ENCODE results near the gene LAGE3. TPM values are rescaled to one million over a fixed set of nuclear protein-coding genes. Genes with fewer than 3 reads are reported as not detected.

Gene LAGE3
- total and polyA plus RNA-seq, 2 of the 13 experiments (the other 11 are each of a cell fraction or from before 2014, with no cell fraction given) = 7.6 to 12.7 TPM

DNA sequence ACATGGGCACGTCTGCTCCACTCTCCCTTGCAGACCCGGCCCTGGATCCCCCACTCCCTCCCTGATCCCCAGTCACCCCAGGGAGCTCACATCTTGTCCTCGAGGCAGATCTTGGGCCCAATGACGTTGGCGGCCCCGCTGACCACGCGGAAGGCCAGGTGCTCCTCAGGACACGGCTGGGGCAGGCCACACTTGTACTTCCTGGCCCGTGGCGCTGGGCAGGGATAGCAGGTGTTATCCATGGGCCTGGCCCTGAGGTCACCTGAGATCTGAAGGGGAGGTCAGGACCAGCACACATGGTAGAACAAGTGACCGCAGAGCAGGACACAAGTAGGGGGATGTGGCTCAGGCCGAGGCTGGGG lies 29.3 kb upstream of the LAGE3 start (continued):
- TF ChIP-seq ZNF660 (CRISPR knock-in tag; IDR thresholded peaks at IDR 0.05; ENCODE audit: borderline replicate concordance, low read depth) (no peak), FOXA1 (IDR thresholded peaks at IDR 0.05) (no peak), FOXA1 (CRISPR knock-in tag; IDR thresholded peaks at IDR 0.05) (no peak), MAFF (IDR thresholded peaks at IDR 0.05; ENCODE audit: low read depth, low read length) (no peak)

DNA sequence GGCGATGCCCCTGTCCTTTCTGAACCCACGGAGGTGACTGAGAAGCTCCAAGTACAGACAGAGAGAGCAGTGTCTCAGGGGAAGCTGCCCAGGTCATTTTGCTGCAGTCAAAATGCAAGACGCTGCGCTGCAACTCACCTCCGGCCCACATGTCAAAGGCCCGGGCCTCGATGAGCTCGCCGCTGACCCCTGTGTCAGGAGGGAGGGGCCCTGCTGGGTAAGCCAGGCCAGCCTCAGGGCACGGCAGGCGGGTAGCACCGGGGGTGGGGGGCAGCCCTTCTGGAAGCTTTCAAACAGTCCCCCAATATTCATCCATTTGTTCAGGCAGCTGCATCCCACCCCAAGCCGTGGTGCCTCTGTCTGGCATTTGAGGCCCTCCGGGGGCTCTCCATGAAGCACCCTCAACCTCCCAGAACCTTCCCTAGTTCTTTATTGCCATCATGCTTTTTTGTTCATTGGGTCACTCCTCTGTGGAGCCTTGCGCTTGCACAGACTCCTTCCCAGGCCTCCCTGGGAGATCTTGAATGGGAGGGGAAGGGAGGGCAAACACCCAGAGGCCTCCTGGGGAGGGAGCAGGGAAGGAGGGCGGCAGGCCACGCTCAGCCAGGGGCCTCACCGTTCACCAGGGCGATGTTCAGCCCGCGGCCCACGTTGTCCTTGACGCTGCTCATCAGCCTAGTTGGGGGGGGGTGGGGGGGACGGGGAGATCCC lies 28.7 kb upstream of the LAGE3 start:
- Histone ChIP-seq H2AFZ (ENCODE audit: low read length) (no peak overlapping the region), H3K9me3 (ENCODE audit: low read length) (no peaks in the 10 kb centered on the region), H3K4me2 (ENCODE audit: low read depth, low read length) (no peak overlapping the region), H3K4me3 (replicated peaks in 1 of 3; ENCODE audit: insufficient read depth in 1 of 3, low read depth in 2 of 3, low read length in 3 of 3) (no peak overlapping the region), H3K27me3 (ENCODE audit: control insufficient read depth in 1 of 2, insufficient read depth in 2 of 2, low read length in 2 of 2) (no peaks in the 10 kb centered on the region), H3K36me3 (replicated peaks in 1 of 2; ENCODE audit: control insufficient read depth in 1 of 2, insufficient read depth in 2 of 2, low read length in 2 of 2) (no peaks in the 10 kb centered on the region), H3K79me2 (ENCODE audit: insufficient read depth, low read length) (no peaks in the 10 kb centered on the region), H4K20me1 (ENCODE audit: insufficient read depth, low read length) (no peaks in the 10 kb centered on the region), H3K4me1 (ENCODE audit: insufficient read depth, low read length) (0 out of 2 replicates have a peak, but pooled peaks cover 2% of the 10 kb centered on the region), H3K9ac (ENCODE audit: insufficient read depth, low read depth, low read length) (no peak overlapping the region), H3K27ac (ENCODE audit: extremely low read length, insufficient read depth, low read length) (no peak overlapping the region)
- FAIRE-seq (no peak), DNase-seq (ENCODE audit: low spot score) (no peak), ATAC-seq (no peak)
- ChIA-PET CTCF (ENCODE audit: low intra/inter-chr PET ratio, low total read pairs) (no interaction called here), POLR2A (no interaction called here)
- no TSS peak for BruUV-seq (replicated peaks)
- intact Hi-C loops (cut with micrococcal nuclease; ENCODE audit: unreplicated experiment) (no loop called here), in situ Hi-C loops (cut with HindIII; ENCODE audit: extremely low pct_ligation_motif_present, low pct_unique_long_range_greater_than_20kb) (no loop called here)
- 85% methylated on average over 4 of the region's 24 CpGs for WGBS (ENCODE audit: low lambda C conversion rate)
- TF ChIP-seq, protein P1, sequence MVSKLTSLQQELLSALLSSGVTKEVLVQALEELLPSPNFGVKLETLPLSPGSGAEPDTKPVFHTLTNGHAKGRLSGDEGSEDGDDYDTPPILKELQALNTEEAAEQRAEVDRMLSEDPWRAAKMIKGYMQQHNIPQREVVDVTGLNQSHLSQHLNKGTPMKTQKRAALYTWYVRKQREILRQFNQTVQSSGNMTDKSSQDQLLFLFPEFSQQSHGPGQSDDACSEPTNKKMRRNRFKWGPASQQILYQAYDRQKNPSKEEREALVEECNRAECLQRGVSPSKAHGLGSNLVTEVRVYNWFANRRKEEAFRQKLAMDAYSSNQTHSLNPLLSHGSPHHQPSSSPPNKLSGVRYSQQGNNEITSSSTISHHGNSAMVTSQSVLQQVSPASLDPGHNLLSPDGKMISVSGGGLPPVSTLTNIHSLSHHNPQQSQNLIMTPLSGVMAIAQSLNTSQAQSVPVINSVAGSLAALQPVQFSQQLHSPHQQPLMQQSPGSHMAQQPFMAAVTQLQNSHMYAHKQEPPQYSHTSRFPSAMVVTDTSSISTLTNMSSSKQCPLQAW (CRISPR knock-in tag; IDR thresholded peaks at IDR 0.05) = no peak
- TF ChIP-seq DNMT3B (CRISPR knock-in tag; conservative IDR thresholded peaks at IDR 0.05) = no peak
- TF ChIP-seq, protein P2, sequence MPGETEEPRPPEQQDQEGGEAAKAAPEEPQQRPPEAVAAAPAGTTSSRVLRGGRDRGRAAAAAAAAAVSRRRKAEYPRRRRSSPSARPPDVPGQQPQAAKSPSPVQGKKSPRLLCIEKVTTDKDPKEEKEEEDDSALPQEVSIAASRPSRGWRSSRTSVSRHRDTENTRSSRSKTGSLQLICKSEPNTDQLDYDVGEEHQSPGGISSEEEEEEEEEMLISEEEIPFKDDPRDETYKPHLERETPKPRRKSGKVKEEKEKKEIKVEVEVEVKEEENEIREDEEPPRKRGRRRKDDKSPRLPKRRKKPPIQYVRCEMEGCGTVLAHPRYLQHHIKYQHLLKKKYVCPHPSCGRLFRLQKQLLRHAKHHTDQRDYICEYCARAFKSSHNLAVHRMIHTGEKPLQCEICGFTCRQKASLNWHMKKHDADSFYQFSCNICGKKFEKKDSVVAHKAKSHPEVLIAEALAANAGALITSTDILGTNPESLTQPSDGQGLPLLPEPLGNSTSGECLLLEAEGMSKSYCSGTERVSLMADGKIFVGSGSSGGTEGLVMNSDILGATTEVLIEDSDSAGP (CRISPR knock-in tag; IDR thresholded peaks at IDR 0.05; ENCODE audit: borderline replicate concordance) = no peak
- no peak for TF ChIP-seq ZNF292 (CRISPR knock-in tag; IDR thresholded peaks at IDR 0.05; ENCODE audit: borderline replicate concordance, low read depth)
- TF ChIP-seq, protein P3, sequence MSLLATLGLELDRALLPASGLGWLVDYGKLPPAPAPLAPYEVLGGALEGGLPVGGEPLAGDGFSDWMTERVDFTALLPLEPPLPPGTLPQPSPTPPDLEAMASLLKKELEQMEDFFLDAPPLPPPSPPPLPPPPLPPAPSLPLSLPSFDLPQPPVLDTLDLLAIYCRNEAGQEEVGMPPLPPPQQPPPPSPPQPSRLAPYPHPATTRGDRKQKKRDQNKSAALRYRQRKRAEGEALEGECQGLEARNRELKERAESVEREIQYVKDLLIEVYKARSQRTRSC (CRISPR knock-in tag; IDR thresholded peaks at IDR 0.05; ENCODE audit: low read depth) = no peak
- TF ChIP-seq, protein P4, sequence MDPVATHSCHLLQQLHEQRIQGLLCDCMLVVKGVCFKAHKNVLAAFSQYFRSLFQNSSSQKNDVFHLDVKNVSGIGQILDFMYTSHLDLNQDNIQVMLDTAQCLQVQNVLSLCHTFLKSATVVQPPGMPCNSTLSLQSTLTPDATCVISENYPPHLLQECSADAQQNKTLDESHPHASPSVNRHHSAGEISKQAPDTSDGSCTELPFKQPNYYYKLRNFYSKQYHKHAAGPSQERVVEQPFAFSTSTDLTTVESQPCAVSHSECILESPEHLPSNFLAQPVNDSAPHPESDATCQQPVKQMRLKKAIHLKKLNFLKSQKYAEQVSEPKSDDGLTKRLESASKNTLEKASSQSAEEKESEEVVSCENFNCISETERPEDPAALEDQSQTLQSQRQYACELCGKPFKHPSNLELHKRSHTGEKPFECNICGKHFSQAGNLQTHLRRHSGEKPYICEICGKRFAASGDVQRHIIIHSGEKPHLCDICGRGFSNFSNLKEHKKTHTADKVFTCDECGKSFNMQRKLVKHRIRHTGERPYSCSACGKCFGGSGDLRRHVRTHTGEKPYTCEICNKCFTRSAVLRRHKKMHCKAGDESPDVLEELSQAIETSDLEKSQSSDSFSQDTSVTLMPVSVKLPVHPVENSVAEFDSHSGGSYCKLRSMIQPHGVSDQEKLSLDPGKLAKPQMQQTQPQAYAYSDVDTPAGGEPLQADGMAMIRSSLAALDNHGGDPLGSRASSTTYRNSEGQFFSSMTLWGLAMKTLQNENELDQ (CRISPR knock-in tag; IDR thresholded peaks at IDR 0.05; ENCODE audit: borderline replicate concordance) = no peak
- TF ChIP-seq ZEB1 (IDR thresholded peaks at IDR 0.05; ENCODE audit: insufficient replicate concordance, low read depth) = no peak
- no peak for TF ChIP-seq NR3C1 (CRISPR knock-in tag; IDR thresholded peaks at IDR 0.05)
- TF ChIP-seq CAMTA2 (CRISPR knock-in tag; IDR thresholded peaks at IDR 0.05; ENCODE audit: borderline replicate concordance) = no peak
- no peak for TF ChIP-seq ZNF746 (CRISPR knock-in tag; IDR thresholded peaks at IDR 0.05)
- no peak for TF ChIP-seq ATF1 (CRISPR knock-in tag; IDR thresholded peaks at IDR 0.05)
- TF ChIP-seq TAF15 (IDR thresholded peaks at IDR 0.05; ENCODE audit: low read depth, low read length, poor library complexity, severe bottlenecking) = no peak
